Neural cell (in vitro differentiated cells): Measurements from ENCODE around the gene SUFU.

ENCODE experiments used
- CTCF ChIP-seq: fragments of 450-650 bp; IDR thresholded peaks from 2 replicates; pipeline ENCODE4 v1.5.1; 2014; ENCODE audit warnings: antibody characterized with exemption, mild to moderate bottlenecking, moderate library complexity; ENCODE audit not compliant: poor library complexity, severe bottlenecking
- EP300 ChIP-seq: fragments of 450-650 bp; conservative IDR thresholded peaks from 2 replicates; pipeline ENCODE4 v1.6.1; 2014; ENCODE audit warnings: antibody characterized with exemption, mild to moderate bottlenecking, moderate library complexity; ENCODE audit not compliant: poor library complexity, severe bottlenecking
- EZH2 ChIP-seq: fragments of 200-600, 300-800 bp; shearing (Covaris generic), sonication (generic); IDR thresholded peaks from 2 replicates; pipeline ENCODE4 v1.6.1; 2014; ENCODE audit warnings: antibody characterized with exemption, low read length, borderline replicate concordance, mild to moderate bottlenecking; ENCODE audit not compliant: insufficient read depth, poor library complexity, severe bottlenecking
- MXI1 ChIP-seq: fragments of 450-650 bp; conservative IDR thresholded peaks from 2 replicates; pipeline ENCODE4 v1.6.1; 2014; ENCODE audit warnings: antibody characterized with exemption, mild to moderate bottlenecking; ENCODE audit not compliant: poor library complexity, severe bottlenecking
- POLR2AphosphoS5 ChIP-seq: IDR thresholded peaks from 2 replicates; pipeline ENCODE4 v1.6.1; 2012
- RAD21 ChIP-seq: fragments of 450-650 bp; conservative IDR thresholded peaks from 2 replicates; pipeline ENCODE4 v1.6.1; 2014; ENCODE audit warnings: antibody characterized with exemption, mild to moderate bottlenecking, moderate library complexity
- REST ChIP-seq: IDR thresholded peaks from 2 replicates; pipeline ENCODE4 v1.6.1; 2012; ENCODE audit warnings: borderline replicate concordance
- SMC3 ChIP-seq: fragments of 450-650 bp; conservative IDR thresholded peaks from 2 replicates; pipeline ENCODE4 v1.6.1; 2014; ENCODE audit warnings: antibody characterized with exemption, mild to moderate bottlenecking, moderate library complexity; ENCODE audit not compliant: poor library complexity
- TAF1 ChIP-seq: IDR thresholded peaks from 2 replicates; pipeline ENCODE4 v1.6.1; 2012; ENCODE audit warnings: low read depth

- TF ChIP-seq CTCF (no peak), POLR2AphosphoS5 (no peak), EZH2 (no peak), RAD21 (no peak), REST (no peak), EP300 (no peak), MXI1 (no peak), SMC3 (no peak), TAF1 (no peak)
These were observed 113.3 kb downstream of the SUFU start for GRCh38 chr10:102617041-102617440.
